Naive thymus-derived CD4-positive, alpha-beta T cell (primary cell): ENCODE results near the gene BCL2. TPM values are rescaled to one million over a fixed set of nuclear protein-coding genes. Genes with fewer than 3 reads are reported as not detected.

Experiments
- ATAC-seq: fragments of 150-1000 bp; cut with Tn5 transposase; 2 replicates; pipeline ENCODE4 v1.10.0; 2021; ENCODE audit warnings: mild to moderate bottlenecking, moderate library complexity
- CTCF ChIA-PET: fragments of 350-600 bp; sonication (Branson Sonifier 250); formaldehyde crosslinking; loops from one replicate; lab custom pipeline; 2021; ENCODE audit warnings: antibody characterized with exemption; lab: Charles Lee
- POLR2A ChIA-PET: fragments of 350-600 bp; sonication (Branson Sonifier 250); formaldehyde crosslinking; loops from one replicate; lab custom pipeline; 2021; ENCODE audit warnings: antibody characterized with exemption, inconsistent platforms; lab: Charles Lee
- DNase-seq, 9 donors: peaks; one replicate each; pipeline versions ENCODE4 v3.0.0 to v3.0.0-alpha.2; 2020 to 2022; ENCODE audit warnings: mixed read lengths in 1 of 9
- H3K27ac ChIP-seq: one replicate; pipeline ENCODE4 v1.7.0; 2013; ENCODE audit warnings: mild to moderate bottlenecking, low read depth, low read length, moderate library complexity
- H3K27me3 ChIP-seq, 2 donors: one replicate each; pipeline ENCODE4 v1.7.0; 2013; ENCODE audit warnings: low read length in 2 of 2, mild to moderate bottlenecking in 2 of 2, moderate library complexity in 2 of 2; ENCODE audit not compliant: control insufficient read depth in 2 of 2, insufficient read depth in 2 of 2
- H3K36me3 ChIP-seq, 3 experiments: 1 replicate in 2 of 3; 2 replicates in 1 of 3; pipeline ENCODE4 v1.7.0; 2013; ENCODE audit warnings: low read length in 3 of 3, mild to moderate bottlenecking in 3 of 3, moderate library complexity in 1 of 3; ENCODE audit not compliant: insufficient read depth in 3 of 3, control insufficient read depth in 2 of 3
- H3K4me1 ChIP-seq, 2 donors: one replicate each; pipeline ENCODE4 v1.7.0; 2013; ENCODE audit warnings: low read length in 2 of 2, mild to moderate bottlenecking in 2 of 2, moderate library complexity in 1 of 2; ENCODE audit not compliant: control insufficient read depth in 2 of 2, insufficient read depth in 2 of 2
- H3K4me3 ChIP-seq: 2 replicates; pipeline ENCODE4 v1.7.0; 2013; ENCODE audit warnings: mild to moderate bottlenecking, low read length
- H3K9me3 ChIP-seq, 3 experiments: 1 replicate in 2 of 3; 2 replicates in 1 of 3; pipeline ENCODE4 v1.7.0; 2013; ENCODE audit warnings: low read length in 3 of 3; ENCODE audit not compliant: control insufficient read depth in 2 of 3
- H3K27ac Mint-ChIP-seq, 9 donors: one replicate each; pipeline ENCODE4 v1.8.0; 2020 to 2022; ENCODE audit warnings: mixed read lengths in 9 of 9, mild to moderate bottlenecking in 8 of 9, moderate library complexity in 5 of 9, inconsistent platforms in 2 of 9
- H3K27me3 Mint-ChIP-seq, 5 donors: one replicate each; pipeline ENCODE4 v1.8.0; 2021 to 2022; ENCODE audit warnings: mixed read lengths in 5 of 5, mild to moderate bottlenecking in 1 of 5
- H3K36me3 Mint-ChIP-seq, 5 donors: one replicate each; pipeline ENCODE4 v1.8.0; 2020 to 2022; ENCODE audit warnings: mixed read lengths in 5 of 5, mild to moderate bottlenecking in 3 of 5, inconsistent platforms in 1 of 5
- H3K4me1 Mint-ChIP-seq, 7 donors: one replicate each; pipeline ENCODE4 v1.8.0; 2020 to 2022; ENCODE audit warnings: mixed read lengths in 7 of 7, mild to moderate bottlenecking in 3 of 7, inconsistent platforms in 1 of 7
- H3K4me3 Mint-ChIP-seq, 10 donors: one replicate each; pipeline ENCODE4 v1.8.0; 2020 to 2022; ENCODE audit warnings: mild to moderate bottlenecking in 10 of 10, mixed read lengths in 10 of 10, moderate library complexity in 6 of 10, inconsistent platforms in 2 of 10
- H3K9me3 Mint-ChIP-seq, 11 donors: one replicate each; pipeline ENCODE4 v1.8.0; 2020 to 2022; ENCODE audit warnings: mixed read lengths in 11 of 11, mild to moderate bottlenecking in 4 of 11, inconsistent platforms in 1 of 11, moderate library complexity in 1 of 11
- intact Hi-C, 2 donors: fragments of 100-400 bp; cut with micrococcal nuclease; formaldehyde crosslinking; loops; one replicate each; pipeline ENCODE4 v1.15.1; 2023
- polyA plus RNA-seq, 2 donors: library from polyadenylated mRNA; unstranded; fragments of 300-500 nt; fragmentation: Illumina TruSeq; gene quantifications; one replicate each; pipeline ENCODE4 v1.2.3, GENCODE V29; 2021
- total RNA-seq, 6 experiments: library from RNA in 5 of 6; stranded (reverse) in 5 of 6; gene quantifications; 1 replicate in 5 of 6; 2 replicates in 1 of 6; pipeline ENCODE4 v1.2.3 and lab custom pipeline; 2021 to 2026

BCL2 gene
- total and polyA plus RNA-seq, 7 experiments from 2014 or later = 32.7 to 154 (median 40.1) TPM

DNA sequence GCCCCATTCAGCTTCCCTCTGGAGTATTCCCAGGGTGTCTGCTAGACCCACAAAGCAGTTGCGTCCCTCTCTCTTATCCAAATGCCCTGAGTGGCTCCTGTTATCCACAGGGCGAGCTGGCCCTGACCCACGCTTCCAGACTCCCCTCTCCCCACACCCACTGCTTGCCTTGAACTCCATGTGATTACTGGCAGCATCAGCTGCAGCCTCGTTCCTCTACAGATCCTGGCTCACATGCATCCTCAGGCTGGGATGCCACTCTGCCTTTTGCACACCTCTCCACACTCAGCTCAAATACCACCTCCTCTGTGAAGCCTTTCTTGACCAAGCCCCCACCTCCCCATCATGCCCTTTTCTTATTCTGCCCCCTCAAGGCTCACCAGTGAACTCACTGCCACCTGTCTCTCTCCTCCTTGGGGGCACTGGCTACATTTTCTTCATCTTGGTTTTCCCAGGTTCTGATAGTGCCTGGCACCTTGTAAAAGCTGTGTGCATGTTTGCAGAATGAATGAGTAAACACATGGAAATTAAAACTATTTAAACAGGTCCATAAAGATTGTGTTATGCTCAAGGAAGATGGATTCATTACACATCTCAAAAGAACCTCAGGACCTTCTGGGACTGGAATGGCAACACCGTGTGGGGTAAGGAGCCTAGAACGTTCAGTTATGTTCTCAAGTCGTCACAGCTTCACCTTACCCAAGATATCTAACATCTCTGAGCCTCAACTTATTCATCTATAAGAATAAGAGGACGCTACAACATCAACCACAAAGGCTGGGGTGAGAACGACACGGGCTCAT is 165.0 kb downstream of the BCL2 start:
- Mint-ChIP-seq H3K4me3 (peak overlapping the region; percentile 78 to 99 (median 88)), H3K36me3 (peaks cover 0 to 31% (median under 1%) of the 10 kb centered on the region in 5 donors), H3K27ac (peak overlapping the region; percentile 77 to 99 (median 95)), H3K9me3 (no peaks in the 10 kb centered on the region), H3K4me1 (peaks cover 75 to 95% (median 94%) of the 10 kb centered on the region in 7 donors), H3K27me3 (no peaks in the 10 kb centered on the region)
- H3K36me3 ChIP-seq = no peaks in the 10 kb centered on the region
- no peaks in the 10 kb centered on the region for H3K27me3 ChIP-seq
- peak overlapping the region; percentile 56 for H3K4me3 ChIP-seq
- ChIA-PET POLR2A (interaction anchor here (0.6 to 7.1 kb wide), 23 partner anchors 9 to 634 kb away, joined by 3 to 75 read pairs (median 5); partner anchors contain the start of genes BCL2 and VPS4B), CTCF (interaction anchor here (0.6 to 5.7 kb wide), 20 partner anchors 9 to 729 kb away, joined by 3 to 51 read pairs (median 5); partner anchors contain the start of gene BCL2)
- intact Hi-C loops = loop anchor here (1.0 to 5.0 kb wide), 12 partner anchors 9 to 439 kb away; partner anchors contain the start of genes BCL2 (in 1 of the 2) and PHLPP1 (in 1 of the 2)
- peaks cover 82 to 85% of the 10 kb centered on the region in 2 donors for H3K4me1 ChIP-seq
- ATAC-seq = no peak
- DNase-seq = no peak
- H3K9me3 ChIP-seq = no peaks in the 10 kb centered on the region
- peak overlapping the region; percentile 90 for H3K27ac ChIP-seq

DNA sequence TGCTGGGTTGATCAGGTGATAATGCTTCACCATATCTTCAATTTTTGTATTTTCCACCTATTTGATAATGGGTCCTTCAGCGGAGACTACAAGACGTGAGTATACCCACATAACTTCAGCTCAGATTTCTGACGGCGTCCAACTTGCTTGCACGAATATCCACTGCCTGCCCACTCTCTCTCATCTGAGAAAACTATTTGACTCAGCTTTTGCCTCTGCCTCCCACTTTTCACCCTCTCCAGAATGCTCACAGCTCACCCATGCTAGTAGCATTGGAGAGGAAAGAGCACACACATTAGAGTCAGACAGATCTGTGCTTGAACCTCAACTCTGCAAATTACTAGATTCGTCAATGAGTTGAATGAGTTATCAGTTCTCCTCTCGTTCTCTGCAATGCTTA is 166.8 kb downstream of the BCL2 start:
- intact Hi-C loops = no loop called here
- peaks cover 67 to 92% (median 80%) of the 10 kb centered on the region in 7 donors for H3K4me1 Mint-ChIP-seq
- H3K9me3 Mint-ChIP-seq = no peaks in the 10 kb centered on the region
- H3K36me3 ChIP-seq = peaks cover 0 to 7% (median 0%) of the 10 kb centered on the region in 3 experiments
- H3K27me3 ChIP-seq = no peaks in the 10 kb centered on the region
- ATAC-seq (no peak), DNase-seq (no peak)
- peaks cover 0 to 30% (median 8%) of the 10 kb centered on the region in 5 donors for H3K36me3 Mint-ChIP-seq
- CTCF ChIA-PET = interaction anchor here (0.8 to 3.6 kb wide), 6 partner anchors 18 to 171 kb away, joined by 3 to 18 read pairs (median 6); no protein-coding TSS in a partner anchor
- peak overlapping the region; percentile 16 to 99 (median 66) for H3K4me3 Mint-ChIP-seq
- no peak overlapping the region for H3K4me3 ChIP-seq
- POLR2A ChIA-PET = interaction anchor here (0.9 to 7.1 kb wide), 9 partner anchors 11 to 269 kb away, joined by 4 to 75 read pairs (median 8); partner anchors contain the start of genes BCL2 and VPS4B
- H3K9me3 ChIP-seq = no peaks in the 10 kb centered on the region
- no peaks in the 10 kb centered on the region for H3K27me3 Mint-ChIP-seq
- H3K4me1 ChIP-seq = peaks cover 66 to 69% of the 10 kb centered on the region in 2 donors
- H3K27ac ChIP-seq = peak overlapping the region; percentile 32
- peak overlapping the region; percentile 25 to 99 (median 78) for H3K27ac Mint-ChIP-seq

DNA sequence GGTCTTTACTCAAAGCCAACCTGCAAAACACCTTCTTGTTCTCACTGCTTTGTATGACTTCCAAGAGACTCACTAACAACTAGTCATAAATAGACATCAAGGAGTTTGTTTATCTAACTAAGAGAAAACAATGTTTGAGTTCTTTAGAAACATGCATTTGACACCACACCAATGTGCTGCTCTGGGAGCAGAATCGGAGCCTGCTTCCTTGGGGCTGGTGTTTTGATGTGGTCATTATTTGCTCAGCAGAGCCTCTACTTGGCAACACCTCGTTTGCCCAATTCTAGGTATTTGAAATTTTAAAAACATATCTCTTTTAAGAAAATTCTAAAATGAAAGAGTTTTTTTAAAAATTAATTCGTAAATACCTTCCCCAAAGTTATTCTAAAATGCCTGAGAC is 167.5 kb downstream of the BCL2 start:
- peak in 3 of 9 donors; percentile 40 to 43 (median 41) for DNase-seq
- H3K9me3 ChIP-seq = no peaks in the 10 kb centered on the region
- H3K27me3 ChIP-seq = no peaks in the 10 kb centered on the region
- H3K9me3 Mint-ChIP-seq = no peaks in the 10 kb centered on the region
- H3K36me3 Mint-ChIP-seq = peaks cover 0 to 28% (median 8%) of the 10 kb centered on the region in 5 donors
- no peak overlapping the region for H3K4me3 ChIP-seq
- H3K27me3 Mint-ChIP-seq = no peaks in the 10 kb centered on the region
- peak overlapping the region; percentile 25 to 99 (median 78) for H3K27ac Mint-ChIP-seq
- H3K4me1 ChIP-seq = peaks cover 63% of the 10 kb centered on the region in 2 donors
- peak overlapping the region; percentile 29 to 99 (median 66) for H3K4me3 Mint-ChIP-seq
- no peak for ATAC-seq
- peaks cover 0 to 7% (median 0%) of the 10 kb centered on the region in 3 experiments for H3K36me3 ChIP-seq
- CTCF ChIA-PET = interaction anchor here (1.0 to 1.9 kb wide), 4 partner anchors 20 to 173 kb away, joined by 3 to 11 read pairs (median 5); partner anchors contain the start of gene BCL2
- intact Hi-C loops = no loop called here
- H3K4me1 Mint-ChIP-seq = peaks cover 65 to 85% (median 73%) of the 10 kb centered on the region in 7 donors
- POLR2A ChIA-PET = interaction anchor here (0.8 to 4.3 kb wide), 8 partner anchors 10 to 162 kb away, joined by 4 to 26 read pairs (median 8); no protein-coding TSS in a partner anchor
- peak overlapping the region; percentile 43 for H3K27ac ChIP-seq

- POLR2A ChIA-PET = interaction anchor here (0.8 to 1.8 kb wide), 6 partner anchors 9 to 160 kb away, joined by 3 to 8 read pairs (median 4); no protein-coding TSS in a partner anchor
- Mint-ChIP-seq H3K36me3 (peaks cover 0 to 27% (median 8%) of the 10 kb centered on the region in 5 donors), H3K27ac (peak overlapping the region in 8 of 9 donors; percentile 25 to 95 (median 66)), H3K4me3 (peak overlapping the region; percentile 37 to 99 (median 54)), H3K4me1 (peaks cover 60 to 81% (median 67%) of the 10 kb centered on the region in 7 donors), H3K9me3 (no peaks in the 10 kb centered on the region), H3K27me3 (no peaks in the 10 kb centered on the region)
- Histone ChIP-seq H3K4me1 (peaks cover 58% of the 10 kb centered on the region in 2 donors), H3K27ac (peak overlapping the region; percentile 43), H3K4me3 (no peak overlapping the region), H3K9me3 (no peaks in the 10 kb centered on the region), H3K36me3 (peaks cover 0 to 7% (median 0%) of the 10 kb centered on the region in 3 experiments), H3K27me3 (no peaks in the 10 kb centered on the region)
- ATAC-seq (no peak), DNase-seq (no peak)
- intact Hi-C loops = no loop called here
- CTCF ChIA-PET = interaction anchor here (1.1 to 1.9 kb wide), 4 partner anchors 20 to 174 kb away, joined by 3 to 11 read pairs (median 5); partner anchors contain the start of gene BCL2
These were observed 168.0 kb downstream of the BCL2 start for GRCh38 chr18:63151539-63151938.

GRCh38 chr18:63150942-63151421 is 168.6 kb downstream of the BCL2 start:
- Mint-ChIP-seq H3K36me3 (peaks cover 0 to 23% (median 9%) of the 10 kb centered on the region in 5 donors), H3K9me3 (no peaks in the 10 kb centered on the region), H3K27me3 (no peaks in the 10 kb centered on the region), H3K27ac (peak overlapping the region in 6 of 9 donors; percentile 6 to 80 (median 52)), H3K4me1 (peaks cover 54 to 81% (median 65%) of the 10 kb centered on the region in 7 donors), H3K4me3 (peak overlapping the region in 8 of 10 donors; percentile 14 to 62 (median 20))
- ChIA-PET POLR2A (interaction anchor here (0.8 to 1.8 kb wide), 6 partner anchors 9 to 59 kb away, joined by 3 to 5 read pairs (median 4); no protein-coding TSS in a partner anchor), CTCF (interaction anchor here (0.6 to 2.0 kb wide), 4 partner anchors 19 to 286 kb away, joined by 3 to 11 read pairs (median 6); partner anchors contain the start of gene BCL2)
- ATAC-seq (no peak), DNase-seq (no peak)
- peaks cover 0 to 7% (median 0%) of the 10 kb centered on the region in 3 experiments for H3K36me3 ChIP-seq
- H3K9me3 ChIP-seq = no peaks in the 10 kb centered on the region
- H3K4me3 ChIP-seq = no peak overlapping the region
- no peaks in the 10 kb centered on the region for H3K27me3 ChIP-seq
- H3K4me1 ChIP-seq = peaks cover 52% of the 10 kb centered on the region in 2 donors
- no peak overlapping the region for H3K27ac ChIP-seq
- intact Hi-C loops = no loop called here
